Measurements from ENCODE around the gene MT1G.

DNA sequence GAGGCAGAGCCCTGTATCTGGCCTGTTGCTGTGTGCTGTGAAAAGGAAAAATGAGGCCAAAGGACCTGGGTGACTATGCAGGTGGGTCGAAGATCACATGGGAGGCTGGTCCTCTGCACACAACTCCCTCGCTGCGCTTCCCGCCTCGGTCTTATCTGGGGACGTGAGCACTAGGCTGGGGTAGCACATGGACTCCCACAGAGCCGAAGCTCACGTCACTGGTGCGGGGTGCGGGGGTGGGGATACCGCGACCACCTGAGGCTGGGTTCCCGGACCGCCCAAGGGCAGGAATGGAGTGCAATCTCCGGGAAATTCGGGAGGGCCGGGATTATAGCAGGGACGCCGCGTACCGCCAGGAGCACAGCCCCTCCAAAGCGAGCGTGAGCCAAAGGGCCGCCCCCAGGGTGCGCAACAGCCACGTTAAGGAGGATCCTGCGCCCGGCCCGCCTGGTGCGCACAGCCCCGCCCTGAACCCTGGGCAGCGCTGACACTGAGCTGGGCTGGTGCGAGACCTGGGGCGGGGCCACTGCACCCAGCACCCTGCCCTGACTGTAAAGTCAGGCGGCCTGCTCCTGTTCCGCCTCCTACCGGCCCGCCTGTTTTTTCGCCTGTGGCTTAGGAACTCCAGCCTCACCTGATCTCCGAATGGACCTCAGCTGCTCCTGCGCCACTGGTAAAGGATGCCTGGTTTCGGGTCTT lies 24.6 kb downstream of the MT1G start:
- TF ChIP-seq, protein P1, sequence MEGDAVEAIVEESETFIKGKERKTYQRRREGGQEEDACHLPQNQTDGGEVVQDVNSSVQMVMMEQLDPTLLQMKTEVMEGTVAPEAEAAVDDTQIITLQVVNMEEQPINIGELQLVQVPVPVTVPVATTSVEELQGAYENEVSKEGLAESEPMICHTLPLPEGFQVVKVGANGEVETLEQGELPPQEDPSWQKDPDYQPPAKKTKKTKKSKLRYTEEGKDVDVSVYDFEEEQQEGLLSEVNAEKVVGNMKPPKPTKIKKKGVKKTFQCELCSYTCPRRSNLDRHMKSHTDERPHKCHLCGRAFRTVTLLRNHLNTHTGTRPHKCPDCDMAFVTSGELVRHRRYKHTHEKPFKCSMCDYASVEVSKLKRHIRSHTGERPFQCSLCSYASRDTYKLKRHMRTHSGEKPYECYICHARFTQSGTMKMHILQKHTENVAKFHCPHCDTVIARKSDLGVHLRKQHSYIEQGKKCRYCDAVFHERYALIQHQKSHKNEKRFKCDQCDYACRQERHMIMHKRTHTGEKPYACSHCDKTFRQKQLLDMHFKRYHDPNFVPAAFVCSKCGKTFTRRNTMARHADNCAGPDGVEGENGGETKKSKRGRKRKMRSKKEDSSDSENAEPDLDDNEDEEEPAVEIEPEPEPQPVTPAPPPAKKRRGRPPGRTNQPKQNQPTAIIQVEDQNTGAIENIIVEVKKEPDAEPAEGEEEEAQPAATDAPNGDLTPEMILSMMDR (IDR thresholded peaks at IDR 0.05) = peak in 5 of 6 experiments; percentile 15 to 67 (median 60)
- peak; percentile 32 to 72 for TF ChIP-seq POLR2A (IDR thresholded peaks at IDR 0.05)

Data from thyroid gland (tissue), 4 donors.